HG03469 (cell line): ENCODE measurements around the gene SH3GL2.
"Not testable (repeated sequence)": the region's sequence is repeated elsewhere in the genome, so short reads cannot be mapped to it uniquely, and the experiment has no call there.

Experiments
- ATAC-seq: cut with Tn5 transposase; IDR thresholded peaks from one replicate; pipeline ENCODE4 v1.9.1; 2021; ENCODE audit warnings: mild to moderate bottlenecking, moderate library complexity, moderate number of reproducible peaks; ENCODE audit not compliant: unreplicated experiment

Gene SH3GL2

GRCh38 chr9:17742067-17742466 is 163.2 kb downstream of the SH3GL2 start:
- no peak for ATAC-seq

- no peak for ATAC-seq
Observed at GRCh38 chr9:17744786-17745185, 165.9 kb downstream of the SH3GL2 start.

GRCh38 chr9:17750269-17750668 is 171.4 kb downstream of the SH3GL2 start:
- no peak for ATAC-seq

- no peak for ATAC-seq
Observed at GRCh38 chr9:17751486-17751885, 172.6 kb downstream of the SH3GL2 start.

GRCh38 chr9:17752021-17752420 is 173.2 kb downstream of the SH3GL2 start:
- ATAC-seq: no peak

- no peak for ATAC-seq
Observed at GRCh38 chr9:17757816-17758215, 178.9 kb downstream of the SH3GL2 start.

GRCh38 chr9:17760250-17760649 is 181.4 kb downstream of the SH3GL2 start:
- no peak for ATAC-seq

- ATAC-seq: no peak
Observed at GRCh38 chr9:17761984-17762676, 183.3 kb downstream of the SH3GL2 start.

- no peak for ATAC-seq
Observed at GRCh38 chr9:17764306-17764705, 185.4 kb downstream of the SH3GL2 start.

- not testable (repeated sequence) for ATAC-seq
Observed at GRCh38 chr9:17765131-17765530, 186.3 kb downstream of the SH3GL2 start.

GRCh38 chr9:17772223-17772622 is 193.4 kb downstream of the SH3GL2 start:
- no peak for ATAC-seq

- no peak for ATAC-seq
Observed at GRCh38 chr9:17775656-17776055, 196.8 kb downstream of the SH3GL2 start.

GRCh38 chr9:17776735-17777134 is 197.9 kb downstream of the SH3GL2 start:
- ATAC-seq: no peak

GRCh38 chr9:17777465-17777864 is 198.6 kb downstream of the SH3GL2 start:
- no peak for ATAC-seq

GRCh38 chr9:17782430-17783149 is 203.7 kb downstream of the SH3GL2 start:
- no peak for ATAC-seq

- no peak for ATAC-seq
Observed at GRCh38 chr9:17783227-17783626, 204.4 kb downstream of the SH3GL2 start.

GRCh38 chr9:17789316-17789715 is 210.4 kb downstream of the SH3GL2 start:
- no peak for ATAC-seq

- peak; percentile 46 for ATAC-seq
Observed at GRCh38 chr9:17793713-17794622, 215.1 kb downstream of the SH3GL2 start.

- ATAC-seq: no peak
Observed at GRCh38 chr9:17795744-17796143, 216.9 kb downstream of the SH3GL2 start.

- ATAC-seq: no peak
Observed at GRCh38 chr9:17799369-17799768, 220.5 kb downstream of the SH3GL2 start.

GRCh38 chr9:17800418-17800817 is 221.6 kb downstream of the SH3GL2 start:
- ATAC-seq: no peak
